Activated T-helper 1 cell treated with anti-CD3 and anti-CD28 coated beads, Interleukin-12 subunit alpha, Interleukin-12 subunit beta, Interleukin-2, Interleukin-4 antibody, amounts not matched to agents 30 ng/mL and 10 ng/mL and 1 ng/mL, durations not matched to agents 14 hours and 24 hours and 36 hours (primary cell): Measurements from ENCODE around the gene GRIK4. TPM values are rescaled to one million over a fixed set of nuclear protein-coding genes. Genes with fewer than 3 reads are reported as not detected.

Source experiments
- DNase-seq: peaks from one replicate; pipeline ENCODE4 v3.0.0; 2021; ENCODE audit warnings: low spot score
- H3K27ac Mint-ChIP-seq: one replicate; pipeline ENCODE4 v1.8.0; 2021; ENCODE audit warnings: mild to moderate bottlenecking, mixed read lengths
- H3K27me3 Mint-ChIP-seq: one replicate; pipeline ENCODE4 v1.8.0; 2022; ENCODE audit warnings: mild to moderate bottlenecking, moderate library complexity, mixed read lengths; ENCODE audit not compliant: insufficient read depth
- H3K36me3 Mint-ChIP-seq: one replicate; pipeline ENCODE4 v1.8.0; 2021; ENCODE audit warnings: low read depth, mixed read lengths
- H3K4me1 Mint-ChIP-seq: one replicate; pipeline ENCODE4 v1.8.0; 2021; ENCODE audit warnings: low read depth, mixed read lengths
- H3K4me3 Mint-ChIP-seq: one replicate; pipeline ENCODE4 v1.8.0; 2021; ENCODE audit warnings: mild to moderate bottlenecking, moderate library complexity, mixed read lengths
- H3K9me3 Mint-ChIP-seq: one replicate; pipeline ENCODE4 v1.8.0; 2021; ENCODE audit warnings: mixed read lengths
- intact Hi-C: fragments of 100-400 bp; cut with micrococcal nuclease; formaldehyde crosslinking; loops from one replicate; pipeline ENCODE4 v1.15.1; 2024
- total RNA-seq: library from RNA; stranded (reverse); gene quantifications from 2 replicates; pipeline ENCODE4 v1.2.3, GENCODE V29; 2022

GRIK4 gene
- total RNA-seq, 1 donor from 2014 or later = 0.16 TPM

DNA sequence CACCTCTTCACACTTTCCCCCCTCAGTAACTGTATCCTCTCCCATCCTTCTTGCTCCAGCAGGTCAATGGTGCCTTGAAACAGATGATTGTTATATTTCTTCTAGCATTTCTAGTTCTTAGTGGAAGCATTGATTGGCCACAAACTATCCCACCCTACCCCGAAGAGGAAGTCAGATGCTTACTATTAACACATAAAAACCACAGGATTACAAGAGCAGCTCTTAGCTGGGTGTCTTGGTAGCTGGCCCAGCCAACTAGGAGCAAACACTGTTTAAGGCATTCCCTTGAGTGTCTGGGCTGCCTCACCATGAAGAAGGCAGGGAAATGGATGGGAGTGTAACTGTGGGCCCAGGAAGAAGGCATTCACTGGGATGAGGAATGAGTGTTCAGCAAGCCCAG lies 176.6 kb downstream of the GRIK4 start:
- H3K36me3 Mint-ChIP-seq = no peaks in the 10 kb centered on the region
- no peak for DNase-seq
- H3K4me3 Mint-ChIP-seq = no peak overlapping the region
- no peak overlapping the region for H3K27ac Mint-ChIP-seq
- H3K27me3 Mint-ChIP-seq = peaks cover 2% of the 10 kb centered on the region
- H3K4me1 Mint-ChIP-seq = no peaks in the 10 kb centered on the region
- H3K9me3 Mint-ChIP-seq = no peaks in the 10 kb centered on the region
- intact Hi-C loops = loop anchor here (10.0 kb wide), 1 partner anchor 513 kb away; no protein-coding TSS in a partner anchor

GRCh38 chr11:120689596-120690275 lies 178.2 kb downstream of the GRIK4 start:
- Mint-ChIP-seq H3K27me3 (peaks cover 2% of the 10 kb centered on the region), H3K4me3 (no peak overlapping the region), H3K4me1 (no peaks in the 10 kb centered on the region), H3K27ac (no peak overlapping the region), H3K36me3 (no peaks in the 10 kb centered on the region), H3K9me3 (no peaks in the 10 kb centered on the region)
- no peak for DNase-seq
- intact Hi-C loops = loop anchor here (10.0 kb wide), 1 partner anchor 515 kb away; no protein-coding TSS in a partner anchor

DNA sequence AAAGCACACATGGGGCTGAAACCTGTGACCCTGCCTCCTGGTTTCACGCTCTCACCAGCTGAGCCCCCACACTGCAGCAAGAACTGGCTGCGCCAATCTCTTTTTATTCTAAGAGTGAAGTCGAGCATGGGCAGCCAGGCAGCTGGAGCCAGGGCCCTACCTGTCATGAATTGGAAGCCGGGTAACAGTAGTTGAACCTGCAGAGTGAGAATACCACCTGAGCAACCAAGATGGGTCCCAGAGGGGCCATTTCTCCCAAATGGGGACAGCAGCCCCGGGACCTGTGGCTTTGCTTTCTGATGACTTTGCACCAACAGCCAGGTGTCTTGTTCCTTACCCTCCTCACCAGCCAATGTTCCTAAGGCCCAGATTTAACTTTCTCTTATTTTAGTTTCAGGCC lies 178.9 kb downstream of the GRIK4 start:
- H3K4me1 Mint-ChIP-seq = no peaks in the 10 kb centered on the region
- no peak overlapping the region for H3K4me3 Mint-ChIP-seq
- no peaks in the 10 kb centered on the region for H3K36me3 Mint-ChIP-seq
- no peaks in the 10 kb centered on the region for H3K9me3 Mint-ChIP-seq
- H3K27me3 Mint-ChIP-seq = peaks cover 2% of the 10 kb centered on the region
- DNase-seq = no peak
- intact Hi-C loops = no loop called here
- H3K27ac Mint-ChIP-seq = no peak overlapping the region

- H3K4me1 Mint-ChIP-seq = no peaks in the 10 kb centered on the region
- H3K27ac Mint-ChIP-seq = no peak overlapping the region
- H3K9me3 Mint-ChIP-seq = no peaks in the 10 kb centered on the region
- peaks cover 6% of the 10 kb centered on the region for H3K27me3 Mint-ChIP-seq
- H3K4me3 Mint-ChIP-seq = no peak overlapping the region
- no peak for DNase-seq
- H3K36me3 Mint-ChIP-seq = no peaks in the 10 kb centered on the region
- intact Hi-C loops = no loop called here
Observed at GRCh38 chr11:120694726-120695125, 183.2 kb downstream of the GRIK4 start.

- H3K27me3 Mint-ChIP-seq = peaks cover 6% of the 10 kb centered on the region
- intact Hi-C loops = no loop called here
- H3K4me3 Mint-ChIP-seq = no peak overlapping the region
- H3K36me3 Mint-ChIP-seq = no peaks in the 10 kb centered on the region
- no peaks in the 10 kb centered on the region for H3K9me3 Mint-ChIP-seq
- no peak for DNase-seq
- no peak overlapping the region for H3K27ac Mint-ChIP-seq
- no peaks in the 10 kb centered on the region for H3K4me1 Mint-ChIP-seq
Observed at GRCh38 chr11:120695426-120695825, 183.9 kb downstream of the GRIK4 start.

GRCh38 chr11:120695939-120696338 lies 184.4 kb downstream of the GRIK4 start:
- Mint-ChIP-seq H3K9me3 (no peaks in the 10 kb centered on the region), H3K36me3 (no peaks in the 10 kb centered on the region), H3K4me1 (no peaks in the 10 kb centered on the region), H3K27ac (no peak overlapping the region), H3K4me3 (no peak overlapping the region), H3K27me3 (peaks cover 6% of the 10 kb centered on the region)
- no peak for DNase-seq
- intact Hi-C loops = no loop called here

DNA sequence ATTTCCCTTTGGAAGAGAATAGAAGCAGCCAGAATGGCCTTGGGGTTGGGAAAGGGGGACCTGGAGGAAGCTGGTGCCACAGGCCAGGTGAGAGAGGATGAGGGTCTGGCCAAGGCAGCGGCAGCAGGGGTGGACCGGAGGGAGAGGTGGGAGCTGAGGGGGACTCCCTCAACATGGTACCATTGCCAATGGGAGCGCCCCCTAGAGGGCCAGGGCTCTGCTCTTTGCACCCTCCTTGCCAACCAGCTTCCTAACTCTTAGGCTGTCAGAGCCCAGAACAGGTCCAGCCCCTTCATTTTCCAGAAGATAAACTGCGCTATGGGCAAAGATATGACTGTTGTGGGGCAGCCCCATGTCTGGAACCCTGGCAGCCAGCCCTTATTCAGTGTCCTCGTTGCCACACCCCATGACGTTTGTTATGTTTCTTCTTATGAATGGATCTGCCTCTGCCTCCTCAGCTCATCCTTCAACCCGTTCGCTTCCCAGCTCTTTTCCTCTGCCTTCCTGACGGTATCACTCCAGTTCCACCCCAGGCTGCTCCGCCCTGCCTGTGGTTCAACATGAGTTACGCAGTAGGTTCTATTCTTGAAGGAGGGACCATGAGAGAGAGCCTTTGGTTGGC lies 185.2 kb downstream of the GRIK4 start:
- Mint-ChIP-seq H3K27ac (no peak overlapping the region), H3K36me3 (no peaks in the 10 kb centered on the region), H3K4me3 (no peak overlapping the region), H3K4me1 (no peaks in the 10 kb centered on the region), H3K9me3 (no peaks in the 10 kb centered on the region), H3K27me3 (peaks cover 8% of the 10 kb centered on the region)
- DNase-seq = no peak
- intact Hi-C loops = no loop called here

DNA sequence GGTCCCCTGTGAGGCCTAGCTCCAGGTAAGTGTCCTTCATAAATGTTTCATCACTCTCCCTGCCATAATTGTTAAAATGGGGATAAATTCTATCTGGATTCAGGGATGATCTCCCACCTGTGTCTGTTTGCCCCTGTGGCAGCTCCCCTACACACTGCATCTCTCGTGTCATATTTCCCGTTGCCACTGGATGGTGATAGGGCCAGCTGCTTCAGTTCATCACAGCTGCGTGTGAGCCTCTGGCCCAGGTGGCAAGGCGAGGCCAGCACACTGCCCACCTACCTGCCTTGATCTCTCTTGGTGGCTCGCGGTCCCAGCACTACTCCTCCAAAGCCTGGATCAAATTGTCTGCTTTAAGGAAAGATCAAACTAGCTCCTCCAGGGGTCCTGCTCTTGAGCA lies 187.4 kb downstream of the GRIK4 start:
- Mint-ChIP-seq H3K27me3 (peaks cover 8% of the 10 kb centered on the region), H3K27ac (no peak overlapping the region), H3K4me3 (no peak overlapping the region), H3K4me1 (no peaks in the 10 kb centered on the region), H3K36me3 (no peaks in the 10 kb centered on the region), H3K9me3 (no peaks in the 10 kb centered on the region)
- intact Hi-C loops = no loop called here
- DNase-seq = no peak

DNA sequence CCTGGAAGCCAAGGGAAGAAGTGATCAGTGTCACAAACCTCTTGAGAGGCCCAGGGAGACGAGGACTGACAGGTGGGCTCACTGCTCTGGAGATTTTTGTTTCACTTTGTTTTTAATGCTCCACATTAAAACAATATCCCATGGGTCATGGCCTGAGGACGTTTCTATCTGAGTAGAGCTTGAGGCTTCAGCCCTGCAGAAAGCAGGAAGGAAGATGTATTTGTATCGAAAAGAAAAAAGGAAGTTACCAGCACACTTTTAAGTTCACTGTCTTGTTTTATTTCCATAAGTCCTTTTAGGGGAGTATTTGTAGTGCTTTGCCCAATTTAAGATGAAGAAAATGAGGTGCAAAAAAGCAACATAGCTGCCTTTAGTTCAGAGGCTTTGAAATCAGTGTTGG lies 191.1 kb downstream of the GRIK4 start:
- intact Hi-C loops = no loop called here
- Mint-ChIP-seq H3K36me3 (no peaks in the 10 kb centered on the region), H3K9me3 (no peaks in the 10 kb centered on the region), H3K27me3 (peaks cover 8% of the 10 kb centered on the region), H3K27ac (no peak overlapping the region), H3K4me1 (no peaks in the 10 kb centered on the region), H3K4me3 (no peak overlapping the region)
- no peak for DNase-seq

DNA sequence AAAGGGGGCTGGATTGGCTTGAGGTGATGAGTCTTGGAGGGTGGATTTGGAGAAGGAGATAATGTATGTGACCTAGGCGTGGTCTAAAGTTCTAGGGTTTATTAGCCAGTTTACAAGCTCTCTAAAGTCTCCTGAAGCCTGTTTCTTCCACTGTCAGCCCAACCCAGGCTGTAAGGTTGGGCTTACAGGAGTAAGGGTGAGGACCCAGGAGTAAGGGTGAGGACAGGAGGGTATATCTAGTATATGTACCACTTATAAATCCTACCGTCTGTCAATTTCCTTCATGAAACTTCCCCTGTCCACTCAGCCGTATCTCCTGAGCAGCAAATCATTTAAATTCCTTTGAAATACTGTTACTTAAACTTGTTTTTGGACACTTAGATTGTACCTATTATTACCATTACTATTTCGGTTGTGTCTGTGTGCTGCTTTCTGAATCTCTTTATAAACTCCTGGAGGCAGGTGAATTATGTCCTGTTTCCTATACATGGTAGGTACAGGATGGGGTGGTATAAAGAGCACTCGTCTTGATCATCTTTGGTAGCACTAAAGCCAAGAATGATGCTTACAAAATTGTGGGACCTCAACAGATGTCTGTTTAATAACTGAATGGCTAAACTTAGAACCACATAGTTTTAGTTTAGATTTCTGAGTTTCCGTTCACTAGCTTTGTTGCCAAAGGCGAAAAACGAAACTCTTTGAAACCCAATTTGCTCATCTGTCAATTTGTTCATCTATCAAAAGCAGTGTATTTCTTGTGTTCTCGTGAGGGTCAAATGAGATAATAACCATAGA lies 192.0 kb downstream of the GRIK4 start:
- H3K36me3 Mint-ChIP-seq = no peaks in the 10 kb centered on the region
- no peaks in the 10 kb centered on the region for H3K4me1 Mint-ChIP-seq
- no peaks in the 10 kb centered on the region for H3K9me3 Mint-ChIP-seq
- no peak overlapping the region for H3K4me3 Mint-ChIP-seq
- DNase-seq = no peak
- intact Hi-C loops = no loop called here
- peaks cover 8% of the 10 kb centered on the region for H3K27me3 Mint-ChIP-seq
- H3K27ac Mint-ChIP-seq = no peak overlapping the region

DNA sequence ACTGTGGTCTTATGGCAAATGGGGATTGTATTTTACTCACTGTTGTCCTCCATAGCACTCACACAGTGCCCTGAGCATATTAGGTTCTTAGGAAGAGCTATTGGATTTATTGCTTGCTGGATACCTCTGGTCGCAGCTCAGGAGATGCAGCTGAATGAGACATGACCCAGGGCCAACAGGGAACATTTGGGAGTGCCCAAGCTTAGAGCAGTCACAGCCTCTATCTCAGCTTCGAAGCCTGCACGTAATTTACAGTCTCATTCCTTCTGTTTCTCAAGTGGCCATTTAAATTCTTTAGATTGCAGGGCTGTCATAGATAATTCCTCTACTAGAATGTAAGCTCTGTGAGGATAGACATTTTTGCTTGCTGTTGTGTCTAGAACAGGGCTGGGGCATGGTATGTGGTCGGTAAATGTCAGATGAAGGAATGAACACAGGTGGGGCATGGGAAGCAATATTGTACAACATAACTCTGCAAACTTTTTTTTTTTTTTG lies 192.8 kb downstream of the GRIK4 start:
- intact Hi-C loops = no loop called here
- no peak for DNase-seq
- no peaks in the 10 kb centered on the region for H3K9me3 Mint-ChIP-seq
- H3K4me1 Mint-ChIP-seq = no peaks in the 10 kb centered on the region
- H3K36me3 Mint-ChIP-seq = no peaks in the 10 kb centered on the region
- no peak overlapping the region for H3K27ac Mint-ChIP-seq
- peaks cover 5% of the 10 kb centered on the region for H3K27me3 Mint-ChIP-seq
- no peak overlapping the region for H3K4me3 Mint-ChIP-seq

GRCh38 chr11:120706257-120706656 lies 194.7 kb downstream of the GRIK4 start:
- Mint-ChIP-seq H3K4me1 (no peaks in the 10 kb centered on the region), H3K27me3 (peaks cover 2% of the 10 kb centered on the region), H3K4me3 (no peak overlapping the region), H3K27ac (no peak overlapping the region), H3K36me3 (no peaks in the 10 kb centered on the region), H3K9me3 (no peaks in the 10 kb centered on the region)
- no peak for DNase-seq
- intact Hi-C loops = no loop called here

- H3K9me3 Mint-ChIP-seq = no peaks in the 10 kb centered on the region
- no peak overlapping the region for H3K27ac Mint-ChIP-seq
- no peaks in the 10 kb centered on the region for H3K4me1 Mint-ChIP-seq
- no peak overlapping the region for H3K4me3 Mint-ChIP-seq
- DNase-seq = no peak
- H3K27me3 Mint-ChIP-seq = no peaks in the 10 kb centered on the region
- H3K36me3 Mint-ChIP-seq = no peaks in the 10 kb centered on the region
- intact Hi-C loops = no loop called here
Observed at GRCh38 chr11:120707098-120707497, 195.6 kb downstream of the GRIK4 start.
